Caco-2 (cell line): ENCODE data around the gene DIS3L. TPM values are rescaled to one million over a fixed set of nuclear protein-coding genes. Genes with fewer than 3 reads are reported as not detected.
"Not testable (repeated sequence)": the region's sequence is repeated elsewhere in the genome, so short reads cannot be mapped to it uniquely, and the experiment has no call there.

ENCODE experiments used
- BruUV-seq: library from RNA; stranded (reverse); fragments of 400-500 nt; replicated peaks from 2 replicates; lab custom pipeline; 2021; lab: Mats Ljungman, UMichigan
- CTCF ChIA-PET: fragments of 300-600 bp; sonication (Branson Sonifier 250); formaldehyde crosslinking; loops from one replicate; lab custom pipeline; 2022; ENCODE audit warnings: antibody characterized with exemption; lab: Charles Lee
- POLR2A ChIA-PET: fragments of 300-600 bp; sonication (Branson Sonifier 250); formaldehyde crosslinking; loops from one replicate; lab custom pipeline; 2022; ENCODE audit warnings: antibody characterized with exemption; lab: Charles Lee
- DNase-seq, 2 experiments: peaks; one replicate each; pipeline versions ENCODE4 v3.0.0 to v3.0.0-alpha.2; 2020 to 2022
- H3K27me3 ChIP-seq: replicated peaks from 2 replicates; pipeline ENCODE4 v1.6.0; 2011; ENCODE audit warnings: low read length; ENCODE audit not compliant: control insufficient read depth, insufficient read depth
- H3K36me3 ChIP-seq: 2 replicates; pipeline ENCODE4 v1.5.1; 2011; ENCODE audit warnings: low read length; ENCODE audit not compliant: control insufficient read depth, insufficient read depth
- H3K4me1 ChIP-seq: fragments of 250-450 bp; sonication (Bioruptor Pico); 2 replicates; pipeline ENCODE4 v1.5.1; 2020; ENCODE audit warnings: mild to moderate bottlenecking
- H3K4me3 ChIP-seq: 2 replicates; pipeline ENCODE4 v1.5.1; 2011; ENCODE audit warnings: low read depth, mild to moderate bottlenecking, control low read depth, low read length
- H3K9me3 ChIP-seq: fragments of 250-450 bp; sonication (Bioruptor Pico); 2 replicates; pipeline ENCODE4 v1.5.1; 2020; ENCODE audit warnings: mild to moderate bottlenecking, moderate library complexity
- H3K27ac Mint-ChIP-seq: one replicate; pipeline ENCODE4 v1.8.0; 2022; ENCODE audit warnings: mixed read lengths; ENCODE audit not compliant: unreplicated experiment
- H3K27me3 Mint-ChIP-seq: one replicate; pipeline ENCODE4 v1.8.0; 2022; ENCODE audit warnings: mixed read lengths; ENCODE audit not compliant: insufficient read depth, unreplicated experiment
- H3K36me3 Mint-ChIP-seq: one replicate; pipeline ENCODE4 v1.8.0; 2022; ENCODE audit warnings: mild to moderate bottlenecking, mixed read lengths; ENCODE audit not compliant: insufficient read depth, unreplicated experiment
- H3K4me1 Mint-ChIP-seq: one replicate; pipeline ENCODE4 v1.8.0; 2022; ENCODE audit warnings: low read depth, mixed read lengths; ENCODE audit not compliant: unreplicated experiment
- H3K4me3 Mint-ChIP-seq: one replicate; pipeline ENCODE4 v1.8.0; 2022; ENCODE audit warnings: mild to moderate bottlenecking, moderate library complexity, mixed read lengths; ENCODE audit not compliant: unreplicated experiment
- H3K9me3 Mint-ChIP-seq: one replicate; pipeline ENCODE4 v1.8.0; 2022; ENCODE audit warnings: mixed read lengths; ENCODE audit not compliant: unreplicated experiment
- CTCF ChIP-seq, 2 experiments: fragments of 200-600 bp in 1 of 2; IDR thresholded peaks; 1 replicate in 1 of 2; 2 replicates in 1 of 2; pipeline versions ENCODE4 v1.5.1 to v1.8.0; 2011 to 2022; ENCODE audit warnings: antibody characterized with exemption in 1 of 2, control low read depth in 1 of 2, inconsistent platforms in 1 of 2, low read depth in 1 of 2, low read length in 1 of 2, mild to moderate bottlenecking in 1 of 2, moderate library complexity in 1 of 2; ENCODE audit not compliant: insufficient read depth in 1 of 2, severe bottlenecking in 1 of 2, unreplicated experiment in 1 of 2
- intact Hi-C: fragments of 100-400 bp; cut with micrococcal nuclease; formaldehyde crosslinking; loops from one replicate; pipeline ENCODE4 v1.10.0; 2022; ENCODE audit not compliant: unreplicated experiment
- total RNA-seq: library from RNA; stranded (reverse); gene quantifications from 2 replicates; pipeline ENCODE4 v1.2.3, GENCODE V29; 2022

DIS3L gene
- total RNA-seq, 1 experiment from 2014 or later = 25.3 TPM

GRCh38 chr15:66326051-66326450, 32.7 kb downstream of the DIS3L start:
- peaks cover 62% of the 10 kb centered on the region for H3K36me3 Mint-ChIP-seq
- ChIA-PET CTCF (no interaction called here), POLR2A (no interaction called here)
- no peaks in the 10 kb centered on the region for H3K4me1 Mint-ChIP-seq
- H3K27me3 Mint-ChIP-seq = no peaks in the 10 kb centered on the region
- Histone ChIP-seq H3K36me3 (no peaks in the 10 kb centered on the region; the same call in 1 of the 2 replicates), H3K4me1 (no peaks in the 10 kb centered on the region), H3K9me3 (no peaks in the 10 kb centered on the region), H3K27me3 (no peaks in the 10 kb centered on the region), H3K4me3 (no peak overlapping the region)
- H3K4me3 Mint-ChIP-seq = no peak overlapping the region
- H3K9me3 Mint-ChIP-seq = no peaks in the 10 kb centered on the region
- no TSS peak for BruUV-seq
- no peak for DNase-seq
- intact Hi-C loops = no loop called here
- no peak overlapping the region for H3K27ac Mint-ChIP-seq
- TF ChIP-seq CTCF (IDR thresholded peaks at IDR 0.05; ENCODE audit: insufficient read depth in 1 of 2, low read depth in 1 of 2, low read length in 1 of 2, severe bottlenecking in 1 of 2, unreplicated experiment in 1 of 2) = no peak

DNA sequence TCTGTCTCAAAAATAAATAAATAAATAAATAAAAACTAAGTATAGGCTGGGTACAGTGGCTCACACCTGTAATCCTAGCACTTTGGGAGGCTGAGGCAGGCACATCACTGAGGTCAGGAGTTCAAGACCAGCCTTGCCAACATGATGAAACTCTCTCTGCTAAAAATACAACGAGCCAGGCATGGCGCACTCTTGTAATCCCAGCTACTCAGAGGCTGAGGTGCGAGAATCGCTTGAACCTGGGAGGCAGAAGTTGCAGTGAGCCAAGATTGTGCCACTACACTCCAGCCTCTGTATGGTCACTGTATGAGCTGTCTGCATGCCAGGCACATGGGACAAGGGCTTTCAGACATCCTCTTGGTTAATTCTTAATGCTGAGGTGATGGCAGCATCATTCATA, 34.4 kb downstream of the DIS3L start:
- H3K4me1 ChIP-seq = no peaks in the 10 kb centered on the region
- Mint-ChIP-seq H3K4me3 (no peak overlapping the region), H3K36me3 (peaks cover 71% of the 10 kb centered on the region), H3K9me3 (no peaks in the 10 kb centered on the region), H3K27me3 (no peaks in the 10 kb centered on the region), H3K4me1 (no peaks in the 10 kb centered on the region), H3K27ac (no peak overlapping the region)
- H3K36me3 ChIP-seq = no peaks in the 10 kb centered on the region; the same call in 1 of the 2 replicates
- no peak for TF ChIP-seq CTCF (IDR thresholded peaks at IDR 0.05; ENCODE audit: insufficient read depth in 1 of 2, low read depth in 1 of 2, low read length in 1 of 2, severe bottlenecking in 1 of 2, unreplicated experiment in 1 of 2)
- no peaks in the 10 kb centered on the region for H3K27me3 ChIP-seq
- no peaks in the 10 kb centered on the region for H3K9me3 ChIP-seq
- BruUV-seq = no TSS peak
- ChIA-PET POLR2A (no interaction called here), CTCF (no interaction called here)
- no peak overlapping the region for H3K4me3 ChIP-seq
- intact Hi-C loops = no loop called here
- no peak for DNase-seq

DNA sequence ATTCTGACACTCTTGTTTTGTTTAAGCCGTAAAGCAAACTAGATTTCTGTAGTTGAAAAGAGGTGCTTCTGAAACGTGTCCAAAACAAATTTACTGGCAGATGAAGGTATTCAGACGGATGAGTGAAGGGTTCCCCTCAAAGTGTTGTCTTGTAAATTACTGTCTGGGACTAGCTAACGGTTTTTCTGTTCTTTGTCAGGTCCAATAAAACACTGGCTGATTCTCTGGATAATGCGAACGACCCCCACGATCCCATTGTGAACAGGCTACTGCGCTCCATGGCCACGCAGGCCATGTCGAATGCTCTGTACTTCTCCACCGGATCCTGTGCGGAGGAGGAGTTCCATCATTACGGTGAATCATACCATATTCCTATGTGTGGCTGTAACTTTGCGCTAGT, 35.4 kb downstream of the DIS3L start:
- Mint-ChIP-seq H3K4me1 (no peaks in the 10 kb centered on the region), H3K4me3 (no peak overlapping the region), H3K36me3 (peaks cover 65% of the 10 kb centered on the region), H3K27ac (no peak overlapping the region), H3K9me3 (no peaks in the 10 kb centered on the region), H3K27me3 (no peaks in the 10 kb centered on the region)
- BruUV-seq = no TSS peak
- H3K4me3 ChIP-seq = no peak overlapping the region
- H3K4me1 ChIP-seq = no peaks in the 10 kb centered on the region
- CTCF ChIA-PET = no interaction called here
- POLR2A ChIA-PET = no interaction called here
- no peaks in the 10 kb centered on the region for H3K9me3 ChIP-seq
- intact Hi-C loops = no loop called here
- no peaks in the 10 kb centered on the region for H3K27me3 ChIP-seq
- TF ChIP-seq CTCF (IDR thresholded peaks at IDR 0.05; ENCODE audit: insufficient read depth in 1 of 2, low read depth in 1 of 2, low read length in 1 of 2, severe bottlenecking in 1 of 2, unreplicated experiment in 1 of 2) = no peak
- no peaks in the 10 kb centered on the region; the same call in 1 of the 2 replicates for H3K36me3 ChIP-seq
- no peak for DNase-seq

DNA sequence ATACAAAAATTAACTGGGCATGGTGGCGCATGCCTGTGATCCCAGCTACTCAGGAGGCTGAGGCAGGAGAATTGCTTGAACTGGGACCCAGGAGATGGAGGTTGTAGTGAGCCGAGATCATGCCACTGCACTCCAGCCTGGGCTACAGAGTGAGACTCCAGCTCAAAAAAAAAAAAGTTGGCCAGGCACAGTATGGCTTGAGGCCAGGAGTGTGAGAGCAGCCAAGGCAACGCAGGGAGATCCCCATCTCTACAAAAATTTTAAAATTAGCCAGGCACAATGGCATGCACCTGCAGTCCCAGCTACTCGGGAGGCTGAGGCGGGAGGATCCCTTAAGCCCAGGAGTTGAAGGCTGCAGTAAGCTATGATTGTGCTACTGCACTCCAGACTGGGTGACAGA, 55.2 kb downstream of the DIS3L start:
- H3K27ac Mint-ChIP-seq, H3K36me3 ChIP-seq, H3K9me3 Mint-ChIP-seq, BruUV-seq, H3K4me3 Mint-ChIP-seq, DNase-seq, CTCF ChIA-PET, intact Hi-C loops, H3K4me1 ChIP-seq, H3K4me1 Mint-ChIP-seq, H3K27me3 ChIP-seq, H3K27me3 Mint-ChIP-seq, H3K4me3 ChIP-seq, H3K9me3 ChIP-seq, POLR2A ChIA-PET: not testable (repeated sequence)
- peaks cover 61% of the 10 kb centered on the region for H3K36me3 Mint-ChIP-seq
